ENCODE measurements around the gene PCYT1A.

GRCh38 chr3:196336319-196337145, 49.0 kb upstream of the PCYT1A start:
- TF ChIP-seq POLR2AphosphoS5 (IDR thresholded peaks at IDR 0.05; ENCODE audit: low read depth, low read length) (no peak), SPI1 (IDR thresholded peaks at IDR 0.05; ENCODE audit: low read depth, low read length) (no peak), TAF1 (IDR thresholded peaks at IDR 0.05; ENCODE audit: low read depth, low read length) (no peak)
